Esophagus mucosa (tissue), 1 donor: ENCODE results near the gene TRAPPC10. TPM values are rescaled to one million over a fixed set of nuclear protein-coding genes. Genes with fewer than 3 reads are reported as not detected.
"Not testable (repeated sequence)": the region's sequence is repeated elsewhere in the genome, so short reads cannot be mapped to it uniquely, and the experiment has no call there.

ENCODE experiments used
- ATAC-seq: fragments of 200-7000 bp; cut with Tn5 transposase; one replicate; pipeline ENCODE4 v1.9.1; 2020
- total RNA-seq: library from RNA; stranded (reverse); gene quantifications from one replicate; pipeline ENCODE4 v1.2.4, GENCODE V29; 2023
- donor health status: DM: yes; HTN: yes; CAD: no.

Gene TRAPPC10
- total RNA-seq, 1 donor from 2014 or later: 20.2 TPM

GRCh38 chr21:44090325-44090724 is 78.2 kb downstream of the TRAPPC10 start:
- peak; percentile 47 for ATAC-seq

DNA sequence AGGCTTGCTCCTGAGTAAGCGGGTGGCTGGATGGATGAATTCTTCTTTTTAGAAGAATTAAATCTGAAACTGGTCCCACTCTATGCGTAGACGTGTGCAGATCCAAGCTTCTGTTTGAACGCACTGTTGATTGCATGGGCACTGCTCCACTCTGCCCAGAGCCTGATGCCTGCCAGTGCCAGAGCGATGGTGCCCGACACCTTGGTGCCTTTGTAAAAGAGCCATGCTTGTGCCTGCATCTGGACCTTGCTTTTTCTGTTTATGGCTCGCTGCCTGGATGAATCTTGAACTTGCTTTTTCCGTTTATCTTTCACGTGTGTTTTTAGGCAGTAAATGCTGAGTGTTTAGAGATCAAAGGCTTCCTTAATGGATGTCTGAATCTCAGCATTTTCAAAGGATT is 80.1 kb downstream of the TRAPPC10 start:
- no peak for ATAC-seq

DNA sequence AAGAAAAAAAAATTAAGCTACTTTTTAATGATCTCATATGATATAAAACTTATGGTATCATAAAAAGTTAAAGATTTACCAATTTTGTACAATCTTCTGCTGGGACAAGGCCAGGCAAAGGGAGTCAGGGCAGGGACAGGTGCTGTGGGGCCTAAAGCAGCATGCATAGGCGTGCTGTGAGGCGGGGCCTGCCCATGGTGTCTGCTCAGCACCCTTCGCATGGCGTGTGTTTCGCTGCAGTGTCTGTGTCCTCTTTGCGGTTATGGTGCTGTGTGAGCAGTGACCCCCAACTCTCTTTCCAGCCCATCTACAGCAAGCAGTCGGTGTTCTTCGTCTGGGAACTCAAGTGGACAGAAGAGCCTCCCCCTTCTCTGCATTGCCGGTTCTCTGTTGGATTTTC is 81.7 kb downstream of the TRAPPC10 start:
- ATAC-seq: no peak

- no peak for ATAC-seq
Measured at GRCh38 chr21:44094832-44095231, 82.7 kb downstream of the TRAPPC10 start.

DNA sequence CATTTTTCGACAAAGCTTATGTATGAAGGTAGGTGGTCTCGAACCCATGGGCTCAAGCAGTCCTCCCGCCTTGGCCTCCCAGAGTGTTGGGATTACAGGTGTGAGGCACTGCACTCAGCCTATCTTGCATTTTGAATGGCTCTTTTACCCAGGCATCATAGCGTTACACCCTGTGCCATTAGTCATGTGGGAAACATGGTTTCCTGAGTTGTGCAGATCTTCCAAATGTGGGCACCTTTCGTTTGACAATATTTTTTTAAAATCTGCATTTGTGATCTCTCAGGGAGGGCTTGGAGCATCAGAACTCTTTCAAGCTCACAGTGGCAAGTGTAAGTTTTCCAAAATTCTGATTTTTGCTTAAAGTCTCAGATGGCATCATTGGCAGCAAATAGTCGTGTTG is 86.4 kb downstream of the TRAPPC10 start:
- not testable (repeated sequence) for ATAC-seq

DNA sequence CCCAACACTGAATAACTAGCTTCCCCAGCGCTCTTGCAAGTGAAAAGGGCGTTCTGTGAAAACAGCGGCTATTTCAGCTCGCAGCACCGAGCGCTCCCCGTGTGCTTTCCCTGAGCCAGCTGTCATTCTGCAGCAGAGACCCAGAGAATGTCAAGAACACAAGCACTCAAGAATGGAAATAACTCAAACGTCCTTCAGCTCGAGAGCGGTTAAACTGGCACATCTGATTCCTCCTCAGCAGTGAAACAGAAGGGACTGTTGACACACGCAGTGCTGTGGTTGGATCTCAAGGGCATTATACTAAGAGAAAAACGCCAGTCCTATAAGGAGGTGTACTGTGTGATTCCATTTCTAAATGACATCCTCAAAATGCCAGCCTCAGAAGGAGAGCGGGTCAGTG is 86.9 kb downstream of the TRAPPC10 start:
- ATAC-seq: not testable (repeated sequence)

GRCh38 chr21:44107026-44107501 is 95.0 kb downstream of the TRAPPC10 start, which contains the start of gene PWP2:
Gene PWP2, plus strand, starts transcription at chr21:44107399. Its CDS starts 18 bp downstream, at chr21:44107417.
- ATAC-seq: peak; percentile 94

DNA sequence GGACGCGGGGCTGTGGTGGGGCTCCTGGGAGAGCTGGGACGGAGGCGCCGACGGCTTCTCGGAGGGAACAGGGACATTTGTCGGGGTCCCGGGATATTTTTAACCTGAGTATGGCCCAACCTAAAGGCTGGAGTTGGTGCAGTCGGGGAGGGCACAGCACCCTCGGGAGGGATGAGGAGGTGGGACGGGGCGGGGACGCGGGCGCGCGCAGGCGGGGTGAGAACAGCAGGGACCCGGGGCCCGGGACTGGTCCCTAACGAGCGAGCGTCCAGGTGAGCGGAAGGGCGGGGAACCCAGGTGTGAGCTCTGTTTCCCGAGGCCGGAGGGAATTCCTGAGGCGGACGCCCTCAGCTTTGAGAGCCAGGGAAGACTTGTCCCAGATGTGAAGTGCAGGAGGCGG is 95.5 kb downstream of the TRAPPC10 start:
- peak; percentile 74 for ATAC-seq

GRCh38 chr21:44113702-44114371 is 101.7 kb downstream of the TRAPPC10 start:
- ATAC-seq: not testable (repeated sequence)

GRCh38 chr21:44122131-44122530 is 110.0 kb downstream of the TRAPPC10 start:
- ATAC-seq: not testable (repeated sequence)

DNA sequence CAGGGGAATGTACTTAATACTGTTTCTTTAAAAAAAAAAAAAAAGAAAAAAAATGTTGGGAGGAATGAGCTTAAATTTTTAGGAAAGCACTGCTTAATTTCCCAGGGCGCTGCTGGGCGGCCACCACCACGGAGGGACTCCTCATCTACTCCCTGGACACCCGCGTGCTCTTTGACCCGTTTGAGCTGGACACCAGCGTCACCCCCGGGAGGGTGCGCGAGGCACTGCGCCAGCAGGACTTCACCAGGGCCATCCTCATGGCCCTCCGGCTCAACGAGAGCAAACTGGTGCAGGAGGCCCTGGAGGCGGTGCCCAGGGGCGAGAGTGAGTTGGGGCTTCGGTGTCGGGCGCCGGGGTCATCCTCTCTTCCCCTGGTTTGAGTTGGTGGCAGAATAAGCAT is 115.7 kb downstream of the TRAPPC10 start:
- not testable (repeated sequence) for ATAC-seq

DNA sequence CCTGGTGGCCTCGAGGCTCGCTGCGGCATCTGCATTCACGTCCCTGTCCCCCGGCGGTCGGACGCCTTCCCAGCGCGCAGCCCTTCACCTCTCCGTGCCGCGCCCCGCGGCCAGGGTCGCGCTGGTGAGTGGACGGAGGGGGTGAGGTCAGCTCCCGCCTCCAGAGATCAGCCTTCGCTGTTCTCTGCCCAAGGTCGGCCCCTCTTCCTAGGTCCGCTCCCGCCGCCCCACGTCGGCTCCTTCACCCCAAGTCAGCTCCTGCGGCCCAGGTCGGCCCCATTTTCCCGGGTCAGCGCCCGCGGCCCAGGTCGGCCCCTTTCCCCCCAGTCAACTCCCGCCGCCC is 121.6 kb downstream of the TRAPPC10 start:
- ATAC-seq: peak; percentile 20

GRCh38 chr21:44134732-44135131 is 122.6 kb downstream of the TRAPPC10 start:
- peak; percentile 29 for ATAC-seq

- peak; percentile 70 for ATAC-seq
Measured at GRCh38 chr21:44138039-44138438, 125.9 kb downstream of the TRAPPC10 start.

DNA sequence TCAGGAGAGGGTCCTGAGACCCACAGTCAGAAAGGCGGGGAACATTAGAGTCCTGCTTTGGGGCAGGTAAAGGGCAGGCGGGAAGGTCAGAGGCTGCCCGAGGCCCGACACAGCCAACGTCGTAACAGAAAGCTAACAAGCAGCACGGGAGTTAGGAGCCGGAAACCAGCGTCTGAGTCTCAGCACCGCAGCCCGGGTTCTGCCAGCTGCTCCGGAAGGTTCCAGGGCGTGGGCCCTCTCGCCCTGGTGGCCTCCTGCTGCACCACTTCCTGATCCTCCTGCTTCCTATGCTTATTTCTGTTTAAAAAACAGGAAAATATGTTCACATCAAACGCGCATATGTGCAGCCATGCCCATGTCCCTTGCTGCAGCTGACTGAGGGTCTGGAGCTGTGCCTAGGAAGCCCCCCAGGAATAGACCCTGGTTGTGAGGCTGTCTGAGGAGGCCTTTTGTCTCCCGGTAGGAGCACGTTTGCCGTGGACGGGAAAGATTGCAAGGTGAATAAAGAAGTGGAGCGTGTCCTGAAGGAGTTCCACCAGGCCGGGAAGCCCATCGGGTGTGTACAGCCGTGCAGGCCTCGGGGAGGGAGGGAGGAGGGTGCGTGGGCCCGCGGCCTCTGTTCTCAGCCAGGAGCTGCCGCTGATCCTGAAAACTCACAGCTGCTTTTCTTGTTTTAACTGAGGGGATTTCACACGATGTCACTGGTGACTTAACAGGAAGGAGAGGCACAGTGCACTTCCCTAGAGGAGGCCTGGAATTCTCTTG is 127.9 kb downstream of the TRAPPC10 start:
- not testable (repeated sequence) for ATAC-seq

DNA sequence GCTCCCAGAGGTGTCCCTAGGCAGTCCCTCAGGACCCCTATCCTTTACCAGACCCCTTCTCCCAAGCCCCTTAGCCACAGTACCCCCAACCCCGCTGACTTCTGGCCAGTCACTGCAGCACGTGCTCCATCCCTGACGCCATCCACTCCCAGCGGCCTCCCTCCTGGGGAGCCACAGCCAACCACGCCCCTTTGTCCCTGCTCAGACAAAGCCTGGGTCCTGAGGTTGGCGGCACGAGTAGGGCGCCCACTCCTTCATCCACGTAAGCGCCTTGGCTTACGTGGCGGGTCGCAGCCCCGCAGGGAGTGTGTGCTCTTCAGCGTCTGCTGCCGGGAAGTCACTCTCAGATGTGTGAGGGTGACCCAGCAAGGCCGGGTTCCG is 128.4 kb downstream of the TRAPPC10 start:
- not testable (repeated sequence) for ATAC-seq

GRCh38 chr21:44142470-44142869 is 130.4 kb downstream of the TRAPPC10 start:
- not testable (repeated sequence) for ATAC-seq

DNA sequence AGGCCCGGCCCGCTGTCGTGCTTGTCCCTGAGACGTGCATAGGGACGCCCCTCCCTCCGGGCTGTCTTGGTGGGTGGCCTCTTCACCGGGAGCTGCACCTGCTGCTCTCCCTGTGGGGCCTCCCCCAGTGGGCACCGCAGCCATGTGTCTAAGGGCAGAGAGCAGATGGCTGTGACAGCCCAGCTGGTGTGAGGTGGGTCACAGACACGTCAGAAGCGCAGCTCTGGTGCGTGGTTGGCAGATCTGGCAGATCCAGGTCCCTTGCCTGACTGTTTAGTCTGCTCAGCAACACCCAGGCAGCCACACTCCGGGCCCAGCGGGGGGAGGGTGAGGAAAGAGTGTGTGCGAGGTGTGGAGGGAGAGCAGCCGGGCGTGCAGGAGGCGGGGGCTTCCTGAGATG is 131.3 kb downstream of the TRAPPC10 start:
- ATAC-seq: peak; percentile 28

DNA sequence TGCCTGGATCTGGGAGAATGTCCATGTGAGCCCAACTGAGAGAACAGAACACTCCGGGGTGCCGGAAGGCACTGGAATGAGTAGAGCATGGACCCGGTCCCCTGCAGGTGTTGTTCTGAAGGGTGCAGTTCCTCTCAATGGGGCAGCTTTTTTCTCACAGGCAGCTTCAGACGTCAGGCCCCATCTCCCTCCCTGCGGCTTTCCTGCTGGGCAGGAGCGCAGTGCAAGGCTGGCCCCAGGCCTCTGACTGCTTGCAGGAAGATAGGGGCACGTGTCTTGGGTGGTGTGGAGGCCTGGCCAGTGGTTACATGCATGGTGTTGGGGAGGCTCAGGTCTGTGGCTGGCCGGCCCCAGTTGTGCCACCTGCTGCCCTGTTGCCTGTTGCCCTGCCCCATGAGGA is 131.9 kb downstream of the TRAPPC10 start:
- not testable (repeated sequence) for ATAC-seq

DNA sequence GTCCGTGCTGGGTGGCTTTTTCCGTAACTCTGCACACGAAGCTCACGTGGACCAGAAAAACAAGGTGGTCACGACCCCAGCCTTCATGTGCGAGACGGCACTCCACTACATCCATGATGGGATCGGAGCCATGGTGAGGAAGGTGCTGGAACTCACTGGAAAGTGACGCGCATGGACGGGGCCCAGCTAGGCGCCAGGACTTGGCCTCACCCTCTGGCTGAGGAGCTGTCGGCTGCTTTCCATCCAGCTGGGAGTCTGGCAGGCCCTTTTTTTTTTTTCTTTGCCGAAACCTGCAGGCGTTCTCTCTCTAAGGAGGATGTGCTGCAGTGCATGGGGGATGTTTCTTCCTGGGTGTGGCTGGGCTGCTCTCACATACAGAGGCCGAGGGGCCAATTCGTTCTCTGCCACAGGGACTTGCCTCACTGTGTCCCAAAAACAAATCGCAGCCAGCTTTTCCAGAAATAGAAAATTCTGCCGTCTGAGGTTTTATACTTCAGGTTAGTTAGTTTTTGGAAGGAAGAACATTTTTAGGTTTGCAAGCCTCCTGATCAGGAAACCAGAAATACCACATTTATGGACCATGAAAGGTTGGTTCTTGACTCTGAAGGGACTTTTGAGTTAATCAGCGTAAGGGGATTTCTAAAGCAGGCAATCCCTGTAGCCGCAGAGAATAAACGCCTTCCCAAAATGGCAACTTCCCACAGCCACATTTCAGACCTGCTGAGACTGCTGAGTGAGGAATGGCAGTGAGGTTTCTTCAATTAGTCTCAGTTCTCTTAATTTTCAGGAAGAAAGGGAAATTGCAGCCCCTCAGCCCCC is 132.9 kb downstream of the TRAPPC10 start:
- ATAC-seq: peak; percentile 39

DNA sequence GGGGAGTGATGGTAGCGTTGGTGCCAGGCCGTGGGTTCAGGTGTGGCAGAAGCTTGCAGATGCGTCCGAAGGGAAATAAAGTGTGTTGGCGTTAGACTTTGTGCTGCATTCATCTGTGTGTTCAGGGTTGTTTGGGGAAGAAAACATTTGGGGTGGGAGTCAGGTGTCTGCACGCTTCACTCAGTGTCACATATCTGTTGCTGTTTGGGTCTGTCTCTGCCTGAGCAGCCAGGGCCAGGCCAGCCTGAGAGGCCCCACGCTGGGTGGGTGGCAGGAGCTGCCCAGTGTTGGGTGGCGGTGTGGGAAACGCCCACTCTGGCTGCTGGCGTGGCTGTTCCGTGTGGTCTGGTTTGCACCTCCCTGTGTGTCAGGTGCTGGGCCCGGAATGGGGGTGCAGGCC is 133.5 kb downstream of the TRAPPC10 start:
- peak; percentile 21 for ATAC-seq

DNA sequence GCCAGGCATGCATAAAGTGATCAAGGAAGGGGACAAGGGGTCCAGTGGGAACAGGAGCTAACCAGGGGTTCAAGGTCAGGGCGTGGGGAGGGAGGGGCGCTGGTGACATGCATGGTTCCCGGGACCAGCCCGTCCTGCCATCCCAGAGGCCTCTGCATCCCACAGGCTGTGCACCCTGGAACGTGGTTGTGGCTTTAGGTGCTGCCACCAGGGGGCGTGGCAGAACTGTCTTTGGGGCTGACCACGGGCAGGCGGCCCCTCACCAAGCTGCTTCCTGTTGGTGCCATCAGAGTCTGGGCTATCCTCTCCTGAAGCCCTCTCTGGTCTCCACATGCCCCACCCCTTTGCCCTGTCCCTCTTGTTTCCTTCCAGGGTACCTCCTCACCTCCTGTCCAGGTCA is 135.0 kb downstream of the TRAPPC10 start:
- ATAC-seq: peak; percentile 65

DNA sequence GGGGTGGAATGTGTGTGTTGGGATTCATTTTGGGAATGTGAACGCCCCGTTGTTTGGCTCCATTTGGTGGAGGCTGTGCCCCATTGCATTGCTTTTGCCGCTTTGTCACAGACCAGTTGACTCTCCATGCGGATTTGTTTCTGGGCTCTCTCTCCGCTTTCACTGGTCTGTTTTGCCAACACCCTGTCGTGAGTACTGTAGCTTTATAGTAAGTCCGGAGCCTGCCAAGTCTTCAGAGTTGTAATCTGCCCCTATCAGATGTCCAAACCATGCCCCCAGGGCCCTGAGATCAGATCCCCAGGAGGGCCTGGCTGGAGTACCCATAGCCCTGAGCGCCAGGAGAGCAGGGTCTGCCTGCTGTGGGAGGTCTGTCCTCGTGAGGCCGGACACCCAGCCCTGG is 138.1 kb downstream of the TRAPPC10 start:
- not testable (repeated sequence) for ATAC-seq
